Neural progenitor cell (in vitro differentiated cells): ENCODE data around the gene SSNA1. TPM values are rescaled to one million over a fixed set of nuclear protein-coding genes. Genes with fewer than 3 reads are reported as not detected.

ENCODE experiments used
- DNase-seq: peaks from one replicate; pipeline ENCODE4 v3.0.0-alpha.2; 2016; ENCODE audit warnings: low spot score
- H2AFZ ChIP-seq: fragments of 200-600 bp; sonication (generic); replicated peaks from 2 replicates; pipeline ENCODE4 v1.6.1; 2016; ENCODE audit warnings: antibody characterized with exemption
- H3F3A ChIP-seq: fragments of 200-600 bp; sonication (generic); 2 replicates; pipeline ENCODE4 v1.6.1; 2016; ENCODE audit warnings: antibody characterized with exemption, low read depth
- H3K27ac ChIP-seq: fragments of 200-600 bp; sonication (generic); 2 replicates; pipeline ENCODE4 v1.5.1; 2016; ENCODE audit warnings: mild to moderate bottlenecking
- H3K27me3 ChIP-seq: fragments of 200-600 bp; sonication (generic); 2 replicates; pipeline ENCODE4 v1.6.1; 2016; ENCODE audit warnings: mild to moderate bottlenecking, moderate library complexity
- H3K36me3 ChIP-seq: fragments of 200-600 bp; sonication (generic); 2 replicates; pipeline ENCODE4 v1.5.1; 2016
- H3K4me1 ChIP-seq: fragments of 200-600 bp; sonication (generic); 2 replicates; pipeline ENCODE4 v1.6.1; 2016; ENCODE audit warnings: mixed run types
- H3K4me2 ChIP-seq: fragments of 200-600 bp; sonication (generic); 2 replicates; pipeline ENCODE4 v1.6.1; 2016
- H3K4me3 ChIP-seq: fragments of 200-600 bp; sonication (generic); 2 replicates; pipeline ENCODE4 v1.5.1; 2016
- H3K79me2 ChIP-seq: fragments of 200-600 bp; sonication (generic); 2 replicates; pipeline ENCODE4 v1.6.1; 2016; ENCODE audit warnings: low read depth
- H3K9ac ChIP-seq: fragments of 200-600 bp; sonication (generic); 2 replicates; pipeline ENCODE4 v1.6.1; 2016
- H3K9me3 ChIP-seq: fragments of 200-600 bp; sonication (generic); 2 replicates; pipeline ENCODE4 v1.5.1; 2016; ENCODE audit warnings: low read depth
- H4K20me1 ChIP-seq: fragments of 200-600 bp; sonication (generic); 2 replicates; pipeline ENCODE4 v1.6.1; 2016; ENCODE audit warnings: low read depth
- H3K27ac Mint-ChIP-seq: 3 replicates; pipeline ENCODE4 v1.8.0; 2021; ENCODE audit warnings: mixed read lengths
- H3K27me3 Mint-ChIP-seq: 2 replicates; pipeline ENCODE4 v1.8.0; 2022; ENCODE audit warnings: low read depth, mild to moderate bottlenecking, inconsistent platforms, moderate library complexity, mixed read lengths; ENCODE audit not compliant: insufficient read depth
- H3K36me3 Mint-ChIP-seq: 3 replicates; pipeline ENCODE4 v1.8.0; 2021; ENCODE audit warnings: mixed read lengths
- H3K4me1 Mint-ChIP-seq: 3 replicates; pipeline ENCODE4 v1.8.0; 2021; ENCODE audit warnings: mixed read lengths
- H3K4me3 Mint-ChIP-seq: 3 replicates; pipeline ENCODE4 v1.8.0; 2021; ENCODE audit warnings: mild to moderate bottlenecking, moderate library complexity, mixed read lengths
- H3K9me3 Mint-ChIP-seq: 3 replicates; pipeline ENCODE4 v1.8.0; 2020; ENCODE audit warnings: mixed read lengths
- CTCF ChIP-seq: fragments of 200-600 bp; sonication (generic); IDR thresholded peaks from 2 replicates; pipeline ENCODE4 v1.5.1; 2017; ENCODE audit warnings: antibody characterized with exemption, mild to moderate bottlenecking
- EZH2 ChIP-seq: fragments of 200-600 bp; sonication (generic); IDR thresholded peaks from 2 replicates; pipeline ENCODE4 v1.6.1; 2017; ENCODE audit warnings: antibody characterized with exemption, mild to moderate bottlenecking, moderate library complexity
- EZH2phosphoT487 ChIP-seq: fragments of 200-600 bp; sonication (generic); IDR thresholded peaks from 2 replicates; pipeline ENCODE4 v1.6.1; 2017; ENCODE audit warnings: antibody characterized with exemption
- total RNA-seq: library from RNA; depleted of rRNA; stranded (reverse); fragments of >200 nt; gene quantifications from 2 replicates; pipeline ENCODE4 v1.2.3, GENCODE V29; 2015; ENCODE audit warnings: low replicate concordance

SSNA1 gene
- total RNA-seq, 1 donor from 2014 or later = 27.9 TPM

DNA sequence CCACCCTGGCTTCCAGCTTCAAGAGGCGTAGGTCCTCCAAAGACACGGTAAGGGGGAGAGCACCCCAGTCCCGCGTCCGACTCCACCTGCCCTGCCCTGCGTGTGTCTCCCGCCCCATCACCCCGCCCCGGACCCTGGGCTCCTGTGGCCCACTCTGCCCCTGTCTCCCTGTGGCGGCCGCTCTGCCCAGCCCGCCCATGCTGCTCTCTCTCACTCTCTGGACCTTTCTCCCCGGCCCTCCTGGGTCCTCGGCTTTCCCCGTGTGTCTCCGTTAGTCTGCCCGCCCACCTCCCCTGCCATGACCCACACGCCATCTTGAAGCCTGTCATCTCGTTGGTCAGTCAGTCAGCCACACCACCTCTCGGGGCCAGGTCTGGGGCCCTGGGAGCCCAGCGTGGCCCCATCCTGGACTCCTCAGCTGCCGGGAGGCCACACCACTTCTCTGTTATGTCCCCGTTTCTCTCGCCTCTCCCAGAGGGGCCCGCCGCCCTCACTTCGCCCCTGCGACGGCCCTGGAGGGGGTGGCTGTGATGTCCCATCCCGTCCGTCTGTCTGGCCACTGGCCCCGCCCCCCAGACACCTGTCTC, 23.1 kb upstream of the SSNA1 start:
- Mint-ChIP-seq H3K9me3 (no peaks in the 10 kb centered on the region), H3K27me3 (peaks cover 46% of the 10 kb centered on the region), H3K36me3 (no peaks in the 10 kb centered on the region), H3K4me3 (no peak overlapping the region), H3K4me1 (peaks cover 3% of the 10 kb centered on the region), H3K27ac (no peak overlapping the region)
- H3K9me3 ChIP-seq = no peaks in the 10 kb centered on the region
- no peak overlapping the region for H3K4me3 ChIP-seq
- peaks cover 20% of the 10 kb centered on the region for H3F3A ChIP-seq
- H3K9ac ChIP-seq = no peak overlapping the region
- no peak overlapping the region for H3K4me2 ChIP-seq
- peaks cover 66% of the 10 kb centered on the region for H4K20me1 ChIP-seq
- H3K27ac ChIP-seq = no peak overlapping the region
- TF ChIP-seq EZH2phosphoT487 = no peak
- TF ChIP-seq EZH2 = no peak
- no peak for TF ChIP-seq CTCF
- no peak overlapping the region for H2AFZ ChIP-seq
- no peaks in the 10 kb centered on the region for H3K79me2 ChIP-seq
- DNase-seq = no peak
- peaks cover 100% of the 10 kb centered on the region for H3K27me3 ChIP-seq
- H3K4me1 ChIP-seq = peaks cover 22% of the 10 kb centered on the region
- H3K36me3 ChIP-seq = no peaks in the 10 kb centered on the region

GRCh38 chr9:137166380-137167229, 21.9 kb upstream of the SSNA1 start:
- H3K27me3 Mint-ChIP-seq = peaks cover 48% of the 10 kb centered on the region
- no peak overlapping the region for H3K9ac ChIP-seq
- H2AFZ ChIP-seq = no peak overlapping the region
- no peak for TF ChIP-seq EZH2
- TF ChIP-seq EZH2phosphoT487 = no peak
- TF ChIP-seq CTCF = no peak
- H3K9me3 ChIP-seq = no peaks in the 10 kb centered on the region
- peaks cover 20% of the 10 kb centered on the region for H3F3A ChIP-seq
- H3K4me1 Mint-ChIP-seq = peaks cover 3% of the 10 kb centered on the region
- H3K4me1 ChIP-seq = peaks cover 22% of the 10 kb centered on the region
- H3K9me3 Mint-ChIP-seq = no peaks in the 10 kb centered on the region
- no peaks in the 10 kb centered on the region for H3K36me3 Mint-ChIP-seq
- DNase-seq = no peak
- H3K79me2 ChIP-seq = no peaks in the 10 kb centered on the region
- no peak overlapping the region for H3K4me3 Mint-ChIP-seq
- no peak overlapping the region for H3K4me3 ChIP-seq
- no peak overlapping the region for H3K27ac ChIP-seq
- peaks cover 100% of the 10 kb centered on the region for H3K27me3 ChIP-seq
- no peak overlapping the region for H3K4me2 ChIP-seq
- no peaks in the 10 kb centered on the region for H3K36me3 ChIP-seq
- peaks cover 68% of the 10 kb centered on the region for H4K20me1 ChIP-seq
- H3K27ac Mint-ChIP-seq = no peak overlapping the region

DNA sequence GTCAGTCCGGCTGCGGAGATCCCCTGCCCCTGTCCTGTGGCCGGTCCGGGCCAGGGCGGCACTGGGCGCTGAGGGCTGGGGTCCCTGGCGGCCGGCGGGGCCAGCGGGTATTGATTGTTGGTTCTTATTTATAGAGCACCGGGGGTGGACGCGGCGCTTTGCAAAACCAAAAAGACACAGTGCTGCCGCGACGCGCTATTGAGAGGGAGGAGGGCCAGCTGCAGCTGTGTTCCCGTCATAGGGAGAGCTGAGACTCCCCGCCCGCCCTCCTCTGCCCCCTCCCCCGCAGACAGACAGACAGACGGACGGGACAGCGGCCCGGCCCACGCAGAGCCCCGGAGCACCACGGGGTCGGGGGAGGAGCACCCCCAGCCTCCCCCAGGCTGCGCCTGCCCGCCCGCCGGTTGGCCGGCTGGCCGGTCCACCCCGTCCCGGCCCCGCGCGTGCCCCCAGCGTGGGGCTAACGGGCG, 21.2 kb upstream of the SSNA1 start:
- Histone ChIP-seq H3K4me1 (peaks cover 18% of the 10 kb centered on the region), H3K9me3 (no peaks in the 10 kb centered on the region), H3K9ac (no peak overlapping the region), H3K27ac (no peak overlapping the region), H4K20me1 (peaks cover 68% of the 10 kb centered on the region), H3K79me2 (no peaks in the 10 kb centered on the region), H2AFZ (no peak overlapping the region), H3K4me2 (peak overlapping the region; percentile 93), H3K36me3 (no peaks in the 10 kb centered on the region), H3K27me3 (peaks cover 100% of the 10 kb centered on the region), H3F3A (peaks cover 17% of the 10 kb centered on the region), H3K4me3 (no peak overlapping the region)
- H3K27ac Mint-ChIP-seq = no peak overlapping the region
- no peaks in the 10 kb centered on the region for H3K36me3 Mint-ChIP-seq
- no peak for DNase-seq
- H3K27me3 Mint-ChIP-seq = peaks cover 47% of the 10 kb centered on the region
- no peaks in the 10 kb centered on the region for H3K9me3 Mint-ChIP-seq
- H3K4me1 Mint-ChIP-seq = peaks cover 3% of the 10 kb centered on the region
- TF ChIP-seq EZH2 (no peak), CTCF (no peak), EZH2phosphoT487 (no peak)
- H3K4me3 Mint-ChIP-seq = no peak overlapping the region
